ENCODE data around the gene RHCG.

Gene RHCG

DNA sequence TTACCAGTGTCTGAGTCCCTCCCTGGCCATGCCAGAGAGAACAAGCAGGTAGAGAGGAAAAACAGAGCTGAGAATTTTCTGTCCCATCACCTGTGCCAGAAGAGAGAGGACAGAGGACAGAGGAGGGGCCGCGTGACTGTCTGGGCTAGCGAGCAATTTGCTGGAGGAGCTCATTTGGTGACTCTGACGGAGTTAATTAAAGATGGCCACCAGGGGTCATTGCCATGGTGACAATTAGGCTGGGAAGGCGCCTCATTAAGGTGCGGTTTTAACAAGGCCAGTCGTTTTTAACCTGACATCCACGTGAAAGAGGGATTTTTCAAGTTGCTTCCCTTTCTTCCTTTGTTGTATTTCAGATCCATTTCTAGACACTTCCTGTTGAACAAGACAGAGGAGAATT, 72.4 kb downstream of the RHCG start:
- Mint-ChIP-seq H3K4me3 (no peak overlapping the region), H3K27me3 (peaks cover 15% of the 10 kb centered on the region), H3K9me3 (peaks cover 6% of the 10 kb centered on the region), H3K27ac (no peak overlapping the region), H3K4me1 (no peaks in the 10 kb centered on the region), H3K36me3 (no peaks in the 10 kb centered on the region)
